ENCODE measurements around the gene DBNDD1. TPM values are rescaled to one million over a fixed set of nuclear protein-coding genes. Genes with fewer than 3 reads are reported as not detected.
A peak's percentile ranks its signal among the peaks of the same experiment; 100 is the strongest.

The DBNDD1 gene
- total and polyA plus RNA-seq, 4 donors = 1.1 to 3.5 (median 3.1) TPM

DNA sequence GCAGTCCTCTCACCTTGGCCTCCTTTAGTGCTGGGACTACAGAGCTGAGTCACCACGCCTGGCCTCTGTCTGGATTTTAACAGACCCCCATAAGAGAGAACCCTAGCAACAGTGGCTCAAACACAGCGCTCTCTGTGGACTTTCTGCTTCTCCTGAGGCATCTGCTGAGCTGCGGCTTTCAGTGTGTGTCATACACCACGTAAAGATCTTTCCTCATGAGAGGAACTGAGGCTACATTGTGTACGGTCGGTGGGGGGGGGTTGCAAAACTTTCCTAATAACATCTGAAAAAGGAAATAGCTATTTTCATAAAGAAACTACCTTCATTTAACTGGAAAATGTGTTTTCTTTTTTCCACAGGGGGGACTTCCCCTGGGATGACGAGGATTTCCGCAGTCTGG lies 37.8 kb downstream of the DBNDD1 start:
- Histone ChIP-seq H3K27me3 (ENCODE audit: control insufficient read depth in 1 of 2, insufficient read depth in 2 of 2, low read length in 1 of 2) (no peaks in the 10 kb centered on the region), H3K4me1 (ENCODE audit: control insufficient read depth in 1 of 2, insufficient read depth in 2 of 2, low read length in 2 of 2) (no peaks in the 10 kb centered on the region), H3K36me3 (ENCODE audit: control insufficient read depth in 1 of 2, insufficient read depth in 2 of 2, low read length in 1 of 2) (peaks cover 0 to 8% of the 10 kb centered on the region in 2 donors), H3K27ac (ENCODE audit: low read depth in 1 of 2, low read length in 2 of 2) (no peak overlapping the region), H3K9me3 (ENCODE audit: control insufficient read depth, low read length) (no peaks in the 10 kb centered on the region), H3K4me3 (ENCODE audit: low read length in 2 of 2) (no peak overlapping the region)
- DNase-seq (no peak), ATAC-seq (ENCODE audit: low FRiP score) (no peak)
- 92 to 93% methylated on average over 8 of the region's 8 CpGs for WGBS, 2 donors
- intact Hi-C loops (cut with DNase I) = no loop called here

DNA sequence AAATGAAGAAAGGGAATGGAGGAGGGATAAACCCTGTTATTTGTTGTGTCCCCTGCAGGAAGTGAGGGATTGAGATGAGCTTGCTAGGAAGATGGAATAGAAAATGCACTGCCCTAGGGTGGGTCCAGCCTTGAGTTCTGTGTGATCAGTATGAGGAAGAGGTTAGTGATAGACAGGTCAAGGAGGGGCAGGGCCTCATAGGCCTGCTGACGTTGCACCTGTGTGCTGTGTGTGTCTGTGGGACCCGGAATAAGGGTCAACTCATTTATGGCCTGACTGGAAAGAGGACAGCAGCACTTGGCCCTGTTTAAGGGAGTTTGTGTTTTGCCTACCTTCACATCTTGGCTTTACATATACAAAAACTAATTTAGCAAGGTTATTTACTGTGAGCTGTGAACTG lies 44.4 kb downstream of the DBNDD1 start:
- no peaks in the 10 kb centered on the region for H3K9me3 ChIP-seq (ENCODE audit: control insufficient read depth, low read length)
- ATAC-seq (ENCODE audit: low FRiP score) (no peak), DNase-seq (no peak)
- WGBS, 2 donors = 85 to 93% methylated on average over 2 of the region's 2 CpGs
- H3K27ac ChIP-seq (ENCODE audit: low read depth in 1 of 2, low read length in 2 of 2) = no peak overlapping the region
- no peaks in the 10 kb centered on the region for H3K27me3 ChIP-seq (ENCODE audit: control insufficient read depth in 1 of 2, insufficient read depth in 2 of 2, low read length in 1 of 2)
- H3K36me3 ChIP-seq (ENCODE audit: control insufficient read depth in 1 of 2, insufficient read depth in 2 of 2, low read length in 1 of 2) = no peaks in the 10 kb centered on the region
- no peaks in the 10 kb centered on the region for H3K4me1 ChIP-seq (ENCODE audit: control insufficient read depth in 1 of 2, insufficient read depth in 2 of 2, low read length in 2 of 2)
- intact Hi-C loops (cut with DNase I) = loop anchor here in 1 of 2 donors (10.0 kb wide), 1 partner anchor 100 kb away; the partner anchor contains the start of gene TCF25
- H3K4me3 ChIP-seq (ENCODE audit: low read length in 2 of 2) = no peak overlapping the region

GRCh38 chr16:89973654-89974335 lies 45.5 kb downstream of the DBNDD1 start:
- Histone ChIP-seq H3K27ac (ENCODE audit: low read depth in 1 of 2, low read length in 2 of 2) (no peak overlapping the region), H3K4me1 (ENCODE audit: control insufficient read depth in 1 of 2, insufficient read depth in 2 of 2, low read length in 2 of 2) (no peaks in the 10 kb centered on the region), H3K36me3 (ENCODE audit: control insufficient read depth in 1 of 2, insufficient read depth in 2 of 2, low read length in 1 of 2) (no peaks in the 10 kb centered on the region), H3K4me3 (ENCODE audit: low read length in 2 of 2) (peak overlapping the region in 1 of 2 donors; percentile 68), H3K27me3 (ENCODE audit: control insufficient read depth in 1 of 2, insufficient read depth in 2 of 2, low read length in 1 of 2) (no peaks in the 10 kb centered on the region), H3K9me3 (ENCODE audit: control insufficient read depth, low read length) (no peaks in the 10 kb centered on the region)
- DNase-seq = no peak
- 94 to 95% methylated on average over 13 of the region's 13 CpGs for WGBS, 2 donors
- ATAC-seq (ENCODE audit: low FRiP score) = no peak
- intact Hi-C loops (cut with DNase I) = loop anchor here in 1 of 2 donors (10.0 kb wide), 1 partner anchor 99 kb away; the partner anchor contains the start of gene TCF25

- Histone ChIP-seq H3K4me3 (ENCODE audit: low read length in 2 of 2) (peak overlapping the region; percentile 68 to 76), H3K4me1 (ENCODE audit: control insufficient read depth in 1 of 2, insufficient read depth in 2 of 2, low read length in 2 of 2) (no peaks in the 10 kb centered on the region), H3K27me3 (ENCODE audit: control insufficient read depth in 1 of 2, insufficient read depth in 2 of 2, low read length in 1 of 2) (no peaks in the 10 kb centered on the region), H3K27ac (ENCODE audit: low read depth in 1 of 2, low read length in 2 of 2) (no peak overlapping the region), H3K36me3 (ENCODE audit: control insufficient read depth in 1 of 2, insufficient read depth in 2 of 2, low read length in 1 of 2) (no peaks in the 10 kb centered on the region), H3K9me3 (ENCODE audit: control insufficient read depth, low read length) (no peaks in the 10 kb centered on the region)
- DNase-seq (no peak), ATAC-seq (ENCODE audit: low FRiP score) (no peak)
- WGBS, 2 donors = 14% methylated on average over 14 of the region's 14 CpGs
- intact Hi-C loops (cut with DNase I) = loop anchor here in 1 of 2 donors (10.0 kb wide), 1 partner anchor 98 kb away; the partner anchor contains the start of gene TCF25
Observed at GRCh38 chr16:89973235-89973634, 46.0 kb downstream of the DBNDD1 start.

DNA sequence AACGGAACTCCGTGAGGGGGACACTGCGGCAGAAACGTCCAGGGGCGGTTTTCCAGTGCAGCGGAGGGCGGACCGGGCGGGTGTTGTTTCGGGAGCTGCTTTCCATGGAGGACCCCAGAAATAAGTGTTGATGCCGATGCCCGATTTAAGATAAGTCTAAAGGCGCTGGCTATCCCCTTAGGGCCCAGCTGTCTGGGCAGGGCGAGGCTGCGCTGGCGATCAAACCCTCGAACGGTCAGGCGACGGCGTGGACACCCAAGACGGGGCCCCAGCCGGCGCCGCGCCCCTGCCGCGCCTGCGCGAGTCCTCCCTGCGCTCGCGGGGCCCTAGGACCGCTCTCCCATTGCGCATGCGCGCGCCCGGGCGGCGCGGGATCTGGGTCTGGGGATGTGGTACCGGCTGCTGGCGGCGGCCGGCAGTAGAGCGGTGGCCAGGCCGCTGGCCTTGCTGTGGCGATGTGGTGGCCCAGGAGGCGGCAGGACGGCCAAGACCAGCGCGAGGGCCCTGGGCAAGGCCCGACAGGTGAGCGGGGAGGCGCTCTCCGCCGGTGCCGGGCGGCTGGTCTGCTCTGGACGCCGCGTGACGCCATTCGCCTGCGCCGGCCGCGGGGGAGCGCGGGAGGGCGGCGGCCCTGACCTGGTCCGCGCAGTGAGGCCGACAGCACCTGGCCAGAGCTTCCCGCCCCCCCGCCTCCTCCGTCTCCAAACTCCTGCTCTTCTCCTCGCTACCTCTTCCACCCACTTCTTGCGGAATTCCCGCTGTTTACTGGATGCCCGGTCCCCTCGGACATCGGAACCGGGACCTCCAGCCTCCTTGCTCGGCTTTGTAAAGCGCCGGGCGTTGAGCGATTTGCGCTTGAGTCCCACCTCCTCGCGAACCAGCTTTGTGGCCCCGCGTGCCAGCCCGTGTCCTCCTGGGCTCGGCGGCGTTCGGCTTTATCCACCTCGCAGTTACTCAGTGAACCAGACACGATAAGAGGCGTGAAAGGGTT lies 46.7 kb downstream of the DBNDD1 start:
- 0 to 1% methylated on average over 98 to 104 of the region's 104 CpGs for WGBS, 2 donors
- peak overlapping the region; percentile 19 to 20 for H3K27ac ChIP-seq (ENCODE audit: low read depth in 1 of 2, low read length in 2 of 2)
- no peaks in the 10 kb centered on the region for H3K9me3 ChIP-seq (ENCODE audit: control insufficient read depth, low read length)
- no peaks in the 10 kb centered on the region for H3K36me3 ChIP-seq (ENCODE audit: control insufficient read depth in 1 of 2, insufficient read depth in 2 of 2, low read length in 1 of 2)
- ATAC-seq (ENCODE audit: low FRiP score) (peak; percentile 98), DNase-seq (peak; percentile 94 to 97)
- intact Hi-C loops (cut with DNase I) = loop anchor here in 1 of 2 donors (10.0 kb wide), 1 partner anchor 98 kb away; the partner anchor contains the start of gene TCF25
- H3K27me3 ChIP-seq (ENCODE audit: control insufficient read depth in 1 of 2, insufficient read depth in 2 of 2, low read length in 1 of 2) = no peaks in the 10 kb centered on the region
- no peaks in the 10 kb centered on the region for H3K4me1 ChIP-seq (ENCODE audit: control insufficient read depth in 1 of 2, insufficient read depth in 2 of 2, low read length in 2 of 2)
- peak overlapping the region; percentile 68 to 76 for H3K4me3 ChIP-seq (ENCODE audit: low read length in 2 of 2)

GRCh38 chr16:89971495-89972243 lies 47.6 kb downstream of the DBNDD1 start:
- H3K36me3 ChIP-seq (ENCODE audit: control insufficient read depth in 1 of 2, insufficient read depth in 2 of 2, low read length in 1 of 2) = no peaks in the 10 kb centered on the region
- intact Hi-C loops (cut with DNase I) = loop anchor here in 1 of 2 donors (10.0 kb wide), 1 partner anchor 97 kb away; the partner anchor contains the start of gene TCF25
- DNase-seq (peak in 1 of 2 donors; percentile 62), ATAC-seq (ENCODE audit: low FRiP score) (peak; percentile 51)
- H3K9me3 ChIP-seq (ENCODE audit: control insufficient read depth, low read length) = no peaks in the 10 kb centered on the region
- no peaks in the 10 kb centered on the region for H3K27me3 ChIP-seq (ENCODE audit: control insufficient read depth in 1 of 2, insufficient read depth in 2 of 2, low read length in 1 of 2)
- no peak overlapping the region for H3K27ac ChIP-seq (ENCODE audit: low read depth in 1 of 2, low read length in 2 of 2)
- WGBS, 2 donors = 36 to 38% methylated on average over 41 to 42 of the region's 42 CpGs
- no peaks in the 10 kb centered on the region for H3K4me1 ChIP-seq (ENCODE audit: control insufficient read depth in 1 of 2, insufficient read depth in 2 of 2, low read length in 2 of 2)
- peak overlapping the region; percentile 9 to 27 for H3K4me3 ChIP-seq (ENCODE audit: low read length in 2 of 2)

- WGBS, 2 donors = 96 to 97% methylated on average over 6 of the region's 6 CpGs
- intact Hi-C loops (cut with DNase I) = loop anchor here in 1 of 2 donors (10.0 kb wide), 1 partner anchor 95 kb away; the partner anchor contains the start of gene TCF25
- DNase-seq (no peak), ATAC-seq (ENCODE audit: low FRiP score) (no peak)
- Histone ChIP-seq H3K4me1 (ENCODE audit: control insufficient read depth in 1 of 2, insufficient read depth in 2 of 2, low read length in 2 of 2) (no peaks in the 10 kb centered on the region), H3K27me3 (ENCODE audit: control insufficient read depth in 1 of 2, insufficient read depth in 2 of 2, low read length in 1 of 2) (no peaks in the 10 kb centered on the region), H3K4me3 (ENCODE audit: low read length in 2 of 2) (no peak overlapping the region), H3K9me3 (ENCODE audit: control insufficient read depth, low read length) (no peaks in the 10 kb centered on the region), H3K36me3 (ENCODE audit: control insufficient read depth in 1 of 2, insufficient read depth in 2 of 2, low read length in 1 of 2) (no peaks in the 10 kb centered on the region), H3K27ac (ENCODE audit: low read depth in 1 of 2, low read length in 2 of 2) (no peak overlapping the region)
Observed at GRCh38 chr16:89969741-89970410, 49.4 kb downstream of the DBNDD1 start.

Measured in aorta (tissue), 5 donors.